Endothelial cell of umbilical vein (primary cell): ENCODE data around the gene PDLIM3. TPM values are rescaled to one million over a fixed set of nuclear protein-coding genes. Genes with fewer than 3 reads are reported as not detected.

Experiments
- BruUV-seq: library from RNA; stranded (reverse); fragments of 400-500 nt; replicated peaks from 2 replicates; lab custom pipeline; 2021; lab: Mats Ljungman, UMichigan
- CTCF ChIA-PET: fragments of 300-600, 350-600 bp; sonication (Branson Sonifier 250); formaldehyde crosslinking; loops from one replicate; lab custom pipeline; 2021; ENCODE audit warnings: antibody characterized with exemption, inconsistent platforms; lab: Charles Lee
- POLR2A ChIA-PET: fragments of 300-600, 350-600 bp; sonication (Branson Sonifier 250); formaldehyde crosslinking; loops from one replicate; lab custom pipeline; 2021; ENCODE audit warnings: antibody characterized with exemption, inconsistent platforms; lab: Charles Lee
- DNase-seq: peaks from one replicate; pipeline ENCODE4 v3.0.0-alpha.2; 2011; ENCODE audit warnings: low read depth, low spot score
- FAIRE-seq: peaks from 2 replicates; lab custom pipeline; 2011; peaks lifted over from hg19 to GRCh38; lab: Jason Lieb, UNC
- H2AFZ ChIP-seq: 2 replicates; pipeline ENCODE4 v1.6.0; 2012; ENCODE audit warnings: low read depth, low read length, control low read depth, inconsistent platforms
- H3K27ac ChIP-seq: 2 replicates; pipeline ENCODE4 v1.5.1; 2011; ENCODE audit warnings: low read depth, mild to moderate bottlenecking, control low read depth, low read length, moderate library complexity; ENCODE audit not compliant: insufficient read depth
- H3K27me3 ChIP-seq, 2 experiments: 2 replicates each; pipeline versions ENCODE4 v1.6.0 to v1.6.1; 2011; ENCODE audit warnings: low read length in 2 of 2, mixed read lengths in 1 of 2; ENCODE audit not compliant: control insufficient read depth in 2 of 2, insufficient read depth in 2 of 2
- H3K36me3 ChIP-seq, 2 experiments: 2 replicates in 1 of 2; 3 replicates in 1 of 2; pipeline ENCODE4 v1.5.1; 2011; ENCODE audit warnings: low read length in 2 of 2, mild to moderate bottlenecking in 1 of 2, moderate library complexity in 1 of 2; ENCODE audit not compliant: control insufficient read depth in 2 of 2, insufficient read depth in 2 of 2; ENCODE audit errors: extremely low read depth in 1 of 2
- H3K4me1 ChIP-seq: 3 replicates; pipeline ENCODE4 v1.5.1; 2011; ENCODE audit warnings: mild to moderate bottlenecking, low read length; ENCODE audit not compliant: control insufficient read depth, insufficient read depth; ENCODE audit errors: extremely low read depth
- H3K4me2 ChIP-seq: 2 replicates; pipeline ENCODE4 v1.6.1; 2011; ENCODE audit warnings: low read length, control low read depth, mixed read lengths; ENCODE audit not compliant: insufficient read depth
- H3K4me3 ChIP-seq, 3 experiments: fragments of 200-600 bp in 1 of 3; sonication (generic), shearing (Covaris generic) in 1 of 3; replicated peaks in 1 of 3; 2 replicates each; pipeline ENCODE4 v1.5.1; 2011 to 2016; ENCODE audit warnings: control low read depth in 3 of 3, low read length in 3 of 3, mild to moderate bottlenecking in 2 of 3, inconsistent platforms in 1 of 3, low read depth in 1 of 3, moderate library complexity in 1 of 3; ENCODE audit not compliant: insufficient read depth in 1 of 3
- H3K79me2 ChIP-seq: 2 replicates; pipeline ENCODE4 v1.6.0; 2012; ENCODE audit warnings: low read length, inconsistent platforms; ENCODE audit not compliant: control insufficient read depth, insufficient read depth
- H3K9ac ChIP-seq: replicated peaks from 2 replicates; pipeline ENCODE3; 2011; ENCODE audit warnings: low read length, control low read depth; ENCODE audit not compliant: insufficient read depth; ENCODE audit errors: extremely low read depth
- H3K9me1 ChIP-seq: replicated peaks from 3 replicates; pipeline ENCODE4 v1.6.0; 2011; ENCODE audit warnings: mild to moderate bottlenecking, low read length; ENCODE audit not compliant: control insufficient read depth, insufficient read depth; ENCODE audit errors: extremely low read depth
- H3K9me3 ChIP-seq: replicated peaks from 2 replicates; pipeline ENCODE4 v1.5.1; 2012; ENCODE audit warnings: low read length, inconsistent platforms; ENCODE audit not compliant: control insufficient read depth, insufficient read depth
- H4K20me1 ChIP-seq: replicated peaks from 2 replicates; pipeline ENCODE3; 2011; ENCODE audit warnings: mild to moderate bottlenecking, low read length; ENCODE audit not compliant: control insufficient read depth, insufficient read depth; ENCODE audit errors: extremely low read depth
- EZH2 ChIP-seq: IDR thresholded peaks from 2 replicates; pipeline ENCODE4 v1.6.1; 2012; ENCODE audit warnings: borderline replicate concordance, low read depth, mild to moderate bottlenecking, moderate library complexity, low read length, inconsistent platforms; ENCODE audit not compliant: severe bottlenecking
- FOS ChIP-seq: IDR thresholded peaks from 2 replicates; pipeline ENCODE4 v1.6.1; 2011; ENCODE audit warnings: mild to moderate bottlenecking, low read length, moderate library complexity, borderline replicate concordance; ENCODE audit not compliant: insufficient read depth
- GATA2 ChIP-seq: IDR thresholded peaks from 2 replicates; pipeline ENCODE4 v1.7.0; 2011; ENCODE audit warnings: low read depth, mild to moderate bottlenecking, moderate library complexity, mixed read lengths, low read length; ENCODE audit not compliant: insufficient read length, insufficient read depth
- JUN ChIP-seq: IDR thresholded peaks from 2 replicates; pipeline ENCODE4 v1.6.1; 2011; ENCODE audit warnings: borderline replicate concordance, low read depth; ENCODE audit not compliant: insufficient read length, insufficient read depth
- MYC ChIP-seq: IDR thresholded peaks from one replicate; pipeline ENCODE4 v1.6.1; 2011; ENCODE audit warnings: mild to moderate bottlenecking, low read depth, low read length
- POLR2A ChIP-seq: IDR thresholded peaks from 2 replicates; pipeline ENCODE4 v1.6.1; 2012; ENCODE audit warnings: low read depth, mild to moderate bottlenecking, control low read depth, low read length
- POLR2AphosphoS5 ChIP-seq: IDR thresholded peaks from 2 replicates; pipeline ENCODE4 v1.6.1; 2012; ENCODE audit warnings: low read depth, mild to moderate bottlenecking, control low read depth, low read length, moderate library complexity; ENCODE audit not compliant: insufficient read depth
- dilution Hi-C: fragments of 300-500 bp; cut with MboI; formaldehyde crosslinking; loops from one replicate; pipeline ENCODE4 v1.15.0; 2019; ENCODE audit warnings: low sequenced_read_pairs; ENCODE audit not compliant: extremely low pct_ligation_motif_present
- intact Hi-C: fragments of 100-400 bp; cut with micrococcal nuclease; formaldehyde crosslinking; loops from one replicate; pipeline ENCODE4 v1.10.0; 2022
- polyA plus RNA-seq, 4 experiments: library from polyadenylated mRNA; depleted of rRNA in 3 of 4; stranded (reverse) in 3 of 4; unstranded in 1 of 4; fragments of >200 nt; gene quantifications; 2 replicates each; pipeline versions ENCODE4 v1.2.1 to v1.2.3, GENCODE V29; 2011 to 2012; ENCODE audit warnings: missing spikeins in 1 of 4
- total RNA-seq: library from RNA; stranded (reverse); gene quantifications from 2 replicates; pipeline ENCODE4 v1.2.3, GENCODE V29; 2021
- TF ChIP-seq, protein P1 (sequence below): IDR thresholded peaks from 2 replicates; pipeline ENCODE4 v1.6.1; 2011; ENCODE audit not compliant: insufficient read depth, insufficient read length
- TF ChIP-seq, protein P2 (sequence below), 2 donors: IDR thresholded peaks; 1 replicate in 1 of 2; 2 replicates in 1 of 2; pipeline ENCODE4 v1.5.1; 2011; ENCODE audit warnings: low read length in 2 of 2, mild to moderate bottlenecking in 2 of 2, moderate library complexity in 2 of 2, control low read depth in 1 of 2, inconsistent platforms in 1 of 2, low read depth in 1 of 2; ENCODE audit not compliant: insufficient read depth in 1 of 2; ENCODE audit errors: extremely low read depth in 1 of 2

The PDLIM3 gene
- total and polyA plus RNA-seq, 2 donors (not counting 3 experiments of a cell fraction or from before 2014, with no cell fraction given) = 9.7 to 17.6 TPM

DNA sequence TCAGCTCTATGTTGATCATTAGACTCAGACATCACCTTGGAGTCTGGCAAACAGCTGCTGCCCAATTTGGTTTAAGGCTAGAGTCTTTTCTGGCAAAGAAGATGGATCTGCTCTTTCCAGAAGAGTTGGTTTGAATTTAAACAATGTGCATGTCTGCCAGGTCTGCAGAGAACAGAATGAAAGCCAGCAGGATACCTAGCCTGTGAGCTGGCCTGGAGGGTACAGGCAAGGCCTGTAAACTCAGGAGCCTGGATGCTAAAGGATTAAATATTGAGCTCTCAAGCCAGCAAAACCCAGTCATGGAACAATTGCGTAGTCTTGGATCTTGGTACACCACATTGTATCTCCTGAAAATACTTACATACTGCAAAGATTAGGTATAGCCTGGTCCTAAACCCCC is 15.6 kb upstream of the PDLIM3 start:
- FAIRE-seq (no peak), DNase-seq (no peak)
- H3K9me3 ChIP-seq = no peaks in the 10 kb centered on the region
- H3K4me3 ChIP-seq = no peak overlapping the region
- no TSS peak for BruUV-seq
- H3K9me1 ChIP-seq = no peaks in the 10 kb centered on the region
- intact Hi-C loops = no loop called here
- ChIA-PET POLR2A (no interaction called here), CTCF (interaction anchor here (1.0 to 1.2 kb wide), 2 partner anchors 15 to 487 kb away, joined by 3 to 6 read pairs; partner anchors contain the start of gene PDLIM3)
- H4K20me1 ChIP-seq = no peaks in the 10 kb centered on the region
- no peaks in the 10 kb centered on the region for H3K36me3 ChIP-seq
- no peaks in the 10 kb centered on the region for H3K79me2 ChIP-seq
- no peaks in the 10 kb centered on the region for H3K27me3 ChIP-seq
- H3K9ac ChIP-seq = no peak overlapping the region
- H3K4me1 ChIP-seq = no peaks in the 10 kb centered on the region
- no peak overlapping the region for H3K27ac ChIP-seq
- H3K4me2 ChIP-seq = no peak overlapping the region
- TF ChIP-seq EZH2 (no peak), GATA2 (no peak), POLR2AphosphoS5 (no peak), POLR2A (no peak), JUN (no peak), MYC (no peak), FOS (no peak)
- TF ChIP-seq, protein P1, sequence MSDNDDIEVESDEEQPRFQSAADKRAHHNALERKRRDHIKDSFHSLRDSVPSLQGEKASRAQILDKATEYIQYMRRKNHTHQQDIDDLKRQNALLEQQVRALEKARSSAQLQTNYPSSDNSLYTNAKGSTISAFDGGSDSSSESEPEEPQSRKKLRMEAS = no peak
- TF ChIP-seq, protein P2, sequence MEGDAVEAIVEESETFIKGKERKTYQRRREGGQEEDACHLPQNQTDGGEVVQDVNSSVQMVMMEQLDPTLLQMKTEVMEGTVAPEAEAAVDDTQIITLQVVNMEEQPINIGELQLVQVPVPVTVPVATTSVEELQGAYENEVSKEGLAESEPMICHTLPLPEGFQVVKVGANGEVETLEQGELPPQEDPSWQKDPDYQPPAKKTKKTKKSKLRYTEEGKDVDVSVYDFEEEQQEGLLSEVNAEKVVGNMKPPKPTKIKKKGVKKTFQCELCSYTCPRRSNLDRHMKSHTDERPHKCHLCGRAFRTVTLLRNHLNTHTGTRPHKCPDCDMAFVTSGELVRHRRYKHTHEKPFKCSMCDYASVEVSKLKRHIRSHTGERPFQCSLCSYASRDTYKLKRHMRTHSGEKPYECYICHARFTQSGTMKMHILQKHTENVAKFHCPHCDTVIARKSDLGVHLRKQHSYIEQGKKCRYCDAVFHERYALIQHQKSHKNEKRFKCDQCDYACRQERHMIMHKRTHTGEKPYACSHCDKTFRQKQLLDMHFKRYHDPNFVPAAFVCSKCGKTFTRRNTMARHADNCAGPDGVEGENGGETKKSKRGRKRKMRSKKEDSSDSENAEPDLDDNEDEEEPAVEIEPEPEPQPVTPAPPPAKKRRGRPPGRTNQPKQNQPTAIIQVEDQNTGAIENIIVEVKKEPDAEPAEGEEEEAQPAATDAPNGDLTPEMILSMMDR (IDR thresholded peaks at IDR 0.05; ENCODE audit: extremely low read depth in 1 of 2, insufficient read depth in 1 of 2, low read depth in 1 of 2, low read length in 2 of 2) = no peak
- no peak overlapping the region for H2AFZ ChIP-seq
- dilution Hi-C loops = no loop called here
